22Rv1 (cell line): Measurements from ENCODE around the gene CPEB1.
"Not testable (repeated sequence)": the region's sequence is repeated elsewhere in the genome, so short reads cannot be mapped to it uniquely, and the experiment has no call there.

Experiments
- H3K27ac ChIP-seq: fragments of 450-650 bp; 2 replicates; pipeline ENCODE4 v1.5.1; 2017
- CTCF ChIP-seq: fragments of 450-650 bp; IDR thresholded peaks from 2 replicates; pipeline ENCODE4 v1.5.1; 2017; ENCODE audit warnings: mild to moderate bottlenecking
- ZFX ChIP-seq: fragments of 450-650 bp; IDR thresholded peaks from 2 replicates; pipeline ENCODE4 v1.6.1; 2017; ENCODE audit warnings: antibody characterized with exemption, borderline replicate concordance

CPEB1 gene

GRCh38 chr15:82649226-82649999 is 2.2 kb upstream of the CPEB1 start:
- H3K27ac ChIP-seq = no peak overlapping the region
- TF ChIP-seq CTCF = no peak
- no peak for TF ChIP-seq ZFX

- TF ChIP-seq ZFX (no peak), CTCF (no peak)
- H3K27ac ChIP-seq = no peak overlapping the region
These were observed 1.3 kb upstream of the CPEB1 start for GRCh38 chr15:82648257-82649103.

- H3K27ac ChIP-seq = no peak overlapping the region
These were observed 683 bp upstream of the CPEB1 start for GRCh38 chr15:82647835-82648256.

GRCh38 chr15:82646250-82647044 is 716 bp downstream of the CPEB1 start:
- H3K27ac ChIP-seq = no peak overlapping the region
- no peak for TF ChIP-seq CTCF
- no peak for TF ChIP-seq ZFX

More at GRCh38 chr15:82647835-82648256, 683 bp upstream of the CPEB1 start:
- TF ChIP-seq ZFX = no peak
- no peak for TF ChIP-seq CTCF

GRCh38 chr15:82644967-82645852 is 2.0 kb downstream of the CPEB1 start:
- H3K27ac ChIP-seq = not testable (repeated sequence)

GRCh38 chr15:82643992-82644391 is 3.2 kb downstream of the CPEB1 start:
- no peak overlapping the region for H3K27ac ChIP-seq
- TF ChIP-seq ZFX = no peak
- TF ChIP-seq CTCF = no peak

GRCh38 chr15:82642656-82643055 is 4.5 kb downstream of the CPEB1 start:
- no peak overlapping the region for H3K27ac ChIP-seq
- TF ChIP-seq CTCF (no peak), ZFX (no peak)
